Keratinocyte (primary cell): ENCODE data around the gene ZNF512B. TPM values are rescaled to one million over a fixed set of nuclear protein-coding genes. Genes with fewer than 3 reads are reported as not detected.

Source experiments
- DNase-seq: peaks from one replicate; pipeline ENCODE4 v3.0.0-alpha.2; 2011; ENCODE audit warnings: low read depth, missing footprints, low spot score
- FAIRE-seq: peaks from 2 replicates; lab custom pipeline; 2011; peaks lifted over from hg19 to GRCh38; lab: Jason Lieb, UNC
- H2AFZ ChIP-seq: 2 replicates; pipeline ENCODE4 v1.6.0; 2012; ENCODE audit warnings: low read length, control low read depth, inconsistent platforms; ENCODE audit not compliant: control insufficient read depth
- H3K27ac ChIP-seq: 2 replicates; pipeline ENCODE4 v1.5.1; 2011; ENCODE audit warnings: low read length; ENCODE audit not compliant: control insufficient read depth, insufficient read depth
- H3K27me3 ChIP-seq: 3 replicates; pipeline ENCODE4 v1.6.0; 2011; ENCODE audit warnings: low read length; ENCODE audit not compliant: control insufficient read depth, insufficient read depth; ENCODE audit errors: extremely low read depth
- H3K36me3 ChIP-seq, 2 experiments: 2 replicates in 1 of 2; 3 replicates in 1 of 2; pipeline ENCODE4 v1.5.1; 2011; ENCODE audit warnings: low read length in 2 of 2, mild to moderate bottlenecking in 1 of 2; ENCODE audit not compliant: control insufficient read depth in 2 of 2, insufficient read depth in 2 of 2; ENCODE audit errors: extremely low read depth in 1 of 2
- H3K4me1 ChIP-seq: 3 replicates; pipeline ENCODE4 v1.5.1; 2011; ENCODE audit warnings: low read length; ENCODE audit not compliant: control insufficient read depth, insufficient read depth; ENCODE audit errors: extremely low read depth
- H3K4me2 ChIP-seq: 3 replicates; pipeline ENCODE4 v1.6.0; 2011; ENCODE audit warnings: low read depth, low read length; ENCODE audit not compliant: control insufficient read depth, insufficient read depth; ENCODE audit errors: extremely low read depth
- H3K4me3 ChIP-seq, 3 experiments: fragments of 200-600 bp in 1 of 3; sonication (generic) in 1 of 3; 2 replicates in 2 of 3; 3 replicates in 1 of 3; pipeline ENCODE4 v1.5.1; 2011 to 2016; ENCODE audit warnings: low read length in 3 of 3, mild to moderate bottlenecking in 3 of 3, control low read depth in 2 of 3, inconsistent platforms in 1 of 3, low read depth in 1 of 3, mixed read lengths in 1 of 3, mixed run types in 1 of 3, moderate library complexity in 1 of 3; ENCODE audit not compliant: control insufficient read depth in 2 of 3, insufficient read depth in 2 of 3; ENCODE audit errors: extremely low read depth in 1 of 3
- H3K79me2 ChIP-seq: 2 replicates; pipeline ENCODE4 v1.6.0; 2012; ENCODE audit warnings: low read length; ENCODE audit not compliant: control insufficient read depth, insufficient read depth
- H3K9ac ChIP-seq: 3 replicates; pipeline ENCODE4 v1.6.0; 2011; ENCODE audit warnings: low read length; ENCODE audit not compliant: control insufficient read depth, insufficient read depth; ENCODE audit errors: extremely low read depth
- H3K9me1 ChIP-seq: 3 replicates; pipeline ENCODE4 v1.6.0; 2011; ENCODE audit warnings: low read length; ENCODE audit not compliant: control insufficient read depth, insufficient read depth; ENCODE audit errors: extremely low read depth
- H3K9me3 ChIP-seq: 2 replicates; pipeline ENCODE4 v1.5.1; 2012; ENCODE audit warnings: low read depth, low read length; ENCODE audit not compliant: control insufficient read depth
- H4K20me1 ChIP-seq: 3 replicates; pipeline ENCODE4 v1.6.0; 2011; ENCODE audit warnings: low read length; ENCODE audit not compliant: control insufficient read depth, insufficient read depth; ENCODE audit errors: extremely low read depth
- EZH2 ChIP-seq: IDR thresholded peaks from one replicate; pipeline ENCODE4 v1.6.1; 2012; ENCODE audit warnings: inconsistent platforms, mild to moderate bottlenecking, low read length, moderate library complexity
- dilution Hi-C: fragments of 300-500 bp; cut with MboI; formaldehyde crosslinking; loops from one replicate; pipeline ENCODE4 v1.7.0; 2020; ENCODE audit warnings: low sequenced_read_pairs; ENCODE audit not compliant: extremely low pct_ligation_motif_present
- polyA plus RNA-seq, 5 experiments: library from polyadenylated mRNA; depleted of rRNA in 3 of 5; stranded (reverse) in 3 of 5; stranded (forward) in 1 of 5; unstranded in 1 of 5; fragments of >200 nt; gene quantifications; 1 replicate in 1 of 5; 2 replicates in 3 of 5; 3 replicates in 1 of 5; pipeline versions ENCODE4 v1.2.1 to v1.2.3, GENCODE V29; 2011 to 2012; ENCODE audit warnings: missing spikeins in 2 of 5, low read depth in 1 of 5, low replicate concordance in 1 of 5
- TF ChIP-seq, protein P1 (sequence below), 3 experiments: IDR thresholded peaks in 1 of 3; conservative IDR thresholded peaks in 1 of 3; optimal IDR thresholded peaks in 1 of 3; 2 replicates in 2 of 3; 3 replicates in 1 of 3; pipeline versions ENCODE3 to v1.5.1; 2011; ENCODE audit warnings: low read length in 3 of 3, mild to moderate bottlenecking in 3 of 3, moderate library complexity in 2 of 3, control low read depth in 1 of 3, inconsistent platforms in 1 of 3; ENCODE audit not compliant: insufficient read depth in 2 of 3; ENCODE audit errors: extremely low read depth in 1 of 3

ZNF512B gene
- polyA plus RNA-seq, 1 donor (not counting 4 experiments of a cell fraction or from before 2014, with no cell fraction given), result 2.4 TPM

DNA sequence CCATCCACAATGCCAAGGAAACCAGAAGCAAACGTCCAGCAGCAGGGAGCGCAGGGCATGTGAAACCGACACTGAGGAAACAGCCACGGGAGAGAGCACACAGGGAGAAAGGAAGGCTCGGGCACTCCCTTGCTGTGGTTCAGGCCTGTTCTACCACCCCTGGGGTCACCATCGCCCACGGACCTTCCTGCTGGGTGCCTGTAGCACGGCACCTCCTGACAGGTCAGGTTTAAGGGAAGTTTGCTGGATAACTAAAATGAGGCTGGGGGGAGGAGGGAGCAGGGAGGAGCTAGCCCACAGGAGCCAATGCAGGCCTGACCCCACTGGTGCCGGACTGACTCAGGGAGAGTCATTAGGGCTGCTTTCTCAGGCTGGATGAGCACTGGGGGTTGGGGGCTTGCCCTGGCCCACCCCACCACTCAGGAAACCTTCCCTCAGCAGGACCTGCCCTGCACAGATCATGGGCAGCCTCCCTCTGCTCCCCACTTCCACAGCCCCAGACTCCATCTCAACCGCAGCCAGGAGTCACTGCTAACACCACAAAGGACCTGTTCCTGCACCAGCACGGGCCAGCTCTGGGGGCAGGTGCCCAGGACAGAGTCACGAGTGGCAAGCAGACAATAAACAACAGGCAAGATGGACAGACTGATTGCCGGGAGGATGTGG is 15.8 kb downstream of the ZNF512B start:
- DNase-seq, result no peak
- peaks cover 3 to 7% of the 10 kb centered on the region in 2 experiments for H3K36me3 ChIP-seq
- no peak overlapping the region for H3K4me2 ChIP-seq
- H3K9me1 ChIP-seq, result peaks cover 5% of the 10 kb centered on the region
- peaks cover 39% of the 10 kb centered on the region for H4K20me1 ChIP-seq
- TF ChIP-seq, protein P1, sequence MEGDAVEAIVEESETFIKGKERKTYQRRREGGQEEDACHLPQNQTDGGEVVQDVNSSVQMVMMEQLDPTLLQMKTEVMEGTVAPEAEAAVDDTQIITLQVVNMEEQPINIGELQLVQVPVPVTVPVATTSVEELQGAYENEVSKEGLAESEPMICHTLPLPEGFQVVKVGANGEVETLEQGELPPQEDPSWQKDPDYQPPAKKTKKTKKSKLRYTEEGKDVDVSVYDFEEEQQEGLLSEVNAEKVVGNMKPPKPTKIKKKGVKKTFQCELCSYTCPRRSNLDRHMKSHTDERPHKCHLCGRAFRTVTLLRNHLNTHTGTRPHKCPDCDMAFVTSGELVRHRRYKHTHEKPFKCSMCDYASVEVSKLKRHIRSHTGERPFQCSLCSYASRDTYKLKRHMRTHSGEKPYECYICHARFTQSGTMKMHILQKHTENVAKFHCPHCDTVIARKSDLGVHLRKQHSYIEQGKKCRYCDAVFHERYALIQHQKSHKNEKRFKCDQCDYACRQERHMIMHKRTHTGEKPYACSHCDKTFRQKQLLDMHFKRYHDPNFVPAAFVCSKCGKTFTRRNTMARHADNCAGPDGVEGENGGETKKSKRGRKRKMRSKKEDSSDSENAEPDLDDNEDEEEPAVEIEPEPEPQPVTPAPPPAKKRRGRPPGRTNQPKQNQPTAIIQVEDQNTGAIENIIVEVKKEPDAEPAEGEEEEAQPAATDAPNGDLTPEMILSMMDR (optimal IDR thresholded peaks at IDR 0.05 in 1 of 3, IDR thresholded peaks at IDR 0.05 in 1 of 3, conservative IDR thresholded peaks at IDR 0.05 in 1 of 3; ENCODE audit: extremely low read depth in 1 of 3, insufficient read depth in 2 of 3, low read length in 3 of 3), result no peak
- TF ChIP-seq EZH2, result no peak
- FAIRE-seq, result no peak
- H2AFZ ChIP-seq, result no peak overlapping the region
- dilution Hi-C loops, result no loop called here
- no peaks in the 10 kb centered on the region for H3K9me3 ChIP-seq
- H3K4me3 ChIP-seq, result no peak overlapping the region
- no peak overlapping the region for H3K27ac ChIP-seq
- H3K79me2 ChIP-seq, result peaks cover 62% of the 10 kb centered on the region
- H3K4me1 ChIP-seq, result peaks cover 53% of the 10 kb centered on the region
- no peaks in the 10 kb centered on the region for H3K27me3 ChIP-seq
- no peak overlapping the region for H3K9ac ChIP-seq

DNA sequence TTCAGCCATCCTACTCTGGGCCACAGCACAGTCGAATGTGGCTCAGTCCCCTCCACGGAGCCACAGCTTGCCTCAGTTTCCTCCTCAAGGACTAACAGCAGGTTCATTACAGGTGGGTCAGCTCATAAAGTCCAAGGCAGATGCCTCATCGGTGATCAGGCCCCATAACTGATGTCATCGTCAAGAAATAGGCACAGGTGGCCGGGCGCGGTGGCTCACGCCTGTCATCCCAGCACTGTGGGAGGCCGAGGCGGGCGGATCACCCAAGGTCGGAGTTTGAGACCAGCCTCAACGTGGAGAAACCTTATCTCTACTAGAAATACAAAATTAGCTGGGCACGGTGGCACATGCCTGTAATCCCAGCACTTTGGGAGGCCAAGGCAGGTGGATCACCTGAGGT is 17.0 kb downstream of the ZNF512B start:
- Histone ChIP-seq H3K9me3 (no peaks in the 10 kb centered on the region), H4K20me1 (peaks cover 46% of the 10 kb centered on the region), H3K4me3 (no peak overlapping the region), H3K4me2 (no peak overlapping the region), H3K4me1 (peaks cover 61% of the 10 kb centered on the region), H3K36me3 (peaks cover 3 to 4% of the 10 kb centered on the region in 2 experiments), H2AFZ (no peak overlapping the region), H3K79me2 (peaks cover 70% of the 10 kb centered on the region), H3K9ac (no peak overlapping the region), H3K9me1 (peaks cover 8% of the 10 kb centered on the region), H3K27ac (no peak overlapping the region), H3K27me3 (no peaks in the 10 kb centered on the region)
- FAIRE-seq (no peak), DNase-seq (no peak)
- dilution Hi-C loops, result no loop called here
- TF ChIP-seq, protein P1 (optimal IDR thresholded peaks at IDR 0.05 in 1 of 3, IDR thresholded peaks at IDR 0.05 in 1 of 3, conservative IDR thresholded peaks at IDR 0.05 in 1 of 3; ENCODE audit: extremely low read depth in 1 of 3, insufficient read depth in 2 of 3, low read length in 3 of 3), result no peak
